H9 (cell line): ENCODE data around the gene ZFYVE19. TPM values are rescaled to one million over a fixed set of nuclear protein-coding genes. Genes with fewer than 3 reads are reported as not detected.

Source experiments
- DNase-seq: peaks from one replicate; pipeline ENCODE4 v3.0.0-alpha.2; 2017
- H2AFZ ChIP-seq: one replicate; pipeline ENCODE4 v1.6.1; 2013; ENCODE audit warnings: mild to moderate bottlenecking, low read length, control low read depth, moderate library complexity
- H2AK5ac ChIP-seq: 2 replicates; pipeline ENCODE4 v1.6.1; 2013; ENCODE audit warnings: low read length, control low read depth, mixed read lengths; ENCODE audit not compliant: insufficient read length
- H2BK120ac ChIP-seq: one replicate; pipeline ENCODE4 v1.6.1; 2013; ENCODE audit warnings: low read depth, mild to moderate bottlenecking, low read length, control low read depth, inconsistent platforms; ENCODE audit not compliant: poor library complexity, severe bottlenecking
- H2BK12ac ChIP-seq: 2 replicates; pipeline ENCODE4 v1.6.1; 2013; ENCODE audit warnings: low read length, control low read depth, mixed read lengths, low read depth; ENCODE audit not compliant: insufficient read length
- H2BK15ac ChIP-seq: 2 replicates; pipeline ENCODE4 v1.6.1; 2013; ENCODE audit warnings: low read depth, low read length, control low read depth
- H2BK20ac ChIP-seq: one replicate; pipeline ENCODE4 v1.6.1; 2013; ENCODE audit warnings: low read depth, mild to moderate bottlenecking, low read length, control low read depth, inconsistent platforms; ENCODE audit not compliant: poor library complexity, severe bottlenecking
- H2BK5ac ChIP-seq: 2 replicates; pipeline ENCODE4 v1.6.1; 2013; ENCODE audit warnings: low read length, control low read depth, mixed read lengths; ENCODE audit not compliant: insufficient read length
- H3K14ac ChIP-seq: 2 replicates; pipeline ENCODE4 v1.6.1; 2013; ENCODE audit warnings: low read length, control low read depth; ENCODE audit not compliant: insufficient read depth
- H3K18ac ChIP-seq: 2 replicates; pipeline ENCODE4 v1.6.1; 2013; ENCODE audit warnings: low read depth, mild to moderate bottlenecking, mixed read lengths, low read length, control low read depth; ENCODE audit not compliant: insufficient read length
- H3K23ac ChIP-seq: 2 replicates; pipeline ENCODE4 v1.6.1; 2013; ENCODE audit warnings: low read length, control low read depth, mixed read lengths, low read depth; ENCODE audit not compliant: insufficient read length
- H3K23me2 ChIP-seq: 2 replicates; pipeline ENCODE4 v1.6.1; 2013; ENCODE audit warnings: low read depth, mild to moderate bottlenecking, mixed read lengths, low read length, control low read depth; ENCODE audit not compliant: insufficient read length, poor library complexity, severe bottlenecking
- H3K27ac ChIP-seq: 2 replicates; pipeline ENCODE4 v1.5.1; 2013; ENCODE audit warnings: low read length, control low read depth, mixed read lengths, low read depth; ENCODE audit not compliant: insufficient read length
- H3K27me3 ChIP-seq: 2 replicates; pipeline ENCODE4 v1.6.1; 2013; ENCODE audit warnings: low read length, control low read depth, inconsistent platforms; ENCODE audit not compliant: insufficient read depth
- H3K4ac ChIP-seq: 2 replicates; pipeline ENCODE4 v1.6.1; 2013; ENCODE audit warnings: low read depth, mild to moderate bottlenecking, control low read depth, inconsistent platforms, low read length, moderate library complexity
- H3K4me1 ChIP-seq: 2 replicates; pipeline ENCODE4 v1.6.1; 2013; ENCODE audit warnings: low read length, control low read depth, inconsistent platforms; ENCODE audit not compliant: insufficient read depth
- H3K4me2 ChIP-seq: 2 replicates; pipeline ENCODE4 v1.6.1; 2013; ENCODE audit warnings: low read length, control low read depth, mixed read lengths; ENCODE audit not compliant: insufficient read length, insufficient read depth
- H3K56ac ChIP-seq: 2 replicates; pipeline ENCODE4 v1.6.1; 2013; ENCODE audit warnings: low read depth, mild to moderate bottlenecking, mixed read lengths, low read length, control low read depth; ENCODE audit not compliant: insufficient read length
- H3K79me1 ChIP-seq: 2 replicates; pipeline ENCODE4 v1.6.1; 2013; ENCODE audit warnings: low read depth, mild to moderate bottlenecking, moderate library complexity, low read length, control low read depth, inconsistent platforms; ENCODE audit not compliant: insufficient read depth, poor library complexity, severe bottlenecking
- H3K79me2 ChIP-seq: 2 replicates; pipeline ENCODE4 v1.6.1; 2013; ENCODE audit warnings: low read length, control low read depth, inconsistent platforms; ENCODE audit not compliant: insufficient read depth
- H3K9ac ChIP-seq: 2 replicates; pipeline ENCODE4 v1.6.1; 2013; ENCODE audit warnings: low read length, control low read depth, mixed read lengths; ENCODE audit not compliant: insufficient read length; ENCODE audit errors: extremely low read depth
- H3K9me3 ChIP-seq: one replicate; pipeline ENCODE4 v1.6.1; 2013; ENCODE audit warnings: low read depth, low read length, inconsistent platforms; ENCODE audit not compliant: control insufficient read depth
- H3T11ph ChIP-seq: one replicate; pipeline ENCODE4 v1.6.1; 2013; ENCODE audit warnings: mild to moderate bottlenecking, low read length, control low read depth, inconsistent platforms
- H4K20me1 ChIP-seq: one replicate; pipeline ENCODE4 v1.6.1; 2013; ENCODE audit not compliant: control insufficient read depth, insufficient read length, insufficient read depth
- H4K5ac ChIP-seq: 2 replicates; pipeline ENCODE4 v1.6.1; 2013; ENCODE audit warnings: low read depth, mild to moderate bottlenecking, mixed read lengths, low read length, control low read depth; ENCODE audit not compliant: insufficient read length
- H4K8ac ChIP-seq: replicated peaks from 2 replicates; pipeline ENCODE4 v1.6.1; 2013; ENCODE audit warnings: low read length, control low read depth, mixed read lengths, low read depth; ENCODE audit not compliant: insufficient read length
- H4K91ac ChIP-seq: 2 replicates; pipeline ENCODE4 v1.6.1; 2013; ENCODE audit warnings: low read depth, mild to moderate bottlenecking, moderate library complexity, mixed read lengths, low read length, control low read depth; ENCODE audit not compliant: insufficient read length
- H3K27ac Mint-ChIP-seq, 3 experiments: 2 replicates in 2 of 3; 3 replicates in 1 of 3; pipeline ENCODE4 v1.8.0; 2020 to 2021; ENCODE audit warnings: mixed read lengths in 3 of 3, mild to moderate bottlenecking in 1 of 3, moderate library complexity in 1 of 3
- H3K27me3 Mint-ChIP-seq: 2 replicates; pipeline ENCODE4 v1.8.0; 2021; ENCODE audit warnings: low read depth, mild to moderate bottlenecking, moderate library complexity, mixed read lengths
- H3K36me3 Mint-ChIP-seq, 3 experiments: 2 replicates in 2 of 3; 3 replicates in 1 of 3; pipeline ENCODE4 v1.8.0; 2020 to 2021; ENCODE audit warnings: low read depth in 3 of 3, mixed read lengths in 3 of 3; ENCODE audit not compliant: insufficient read depth in 1 of 3
- H3K4me1 Mint-ChIP-seq, 2 experiments: 2 replicates each; pipeline ENCODE4 v1.8.0; 2020; ENCODE audit warnings: mixed read lengths in 2 of 2
- H3K4me3 Mint-ChIP-seq, 2 experiments: 2 replicates in 1 of 2; 3 replicates in 1 of 2; pipeline ENCODE4 v1.8.0; 2020 to 2021; ENCODE audit warnings: mild to moderate bottlenecking in 2 of 2, mixed read lengths in 2 of 2, moderate library complexity in 1 of 2
- H3K9me3 Mint-ChIP-seq, 2 experiments: 2 replicates in 1 of 2; 3 replicates in 1 of 2; pipeline ENCODE4 v1.8.0; 2020; ENCODE audit warnings: mild to moderate bottlenecking in 2 of 2, mixed read lengths in 2 of 2, moderate library complexity in 1 of 2
- WGBS: extraction: QIAGEN DNeasy Blood & Tissue Kit; methylation state at CpG from one replicate; pipeline ENCODE4 v1.1.7; 2013; ENCODE audit warnings: missing lambda C conversion rate, low lambda C conversion rate, mixed read lengths; ENCODE audit not compliant: insufficient read length; ENCODE audit errors: extremely low coverage; 5-methylcytosine and 5-hydroxymethylcytosine counted together
- total RNA-seq: library from RNA; stranded (reverse); gene quantifications from 2 replicates; pipeline ENCODE4 v1.2.1, GENCODE V29; 2021
- TF ChIP-seq, protein P1 (sequence below): fragments of 200-600 bp; sonication (generic); conservative IDR thresholded peaks from 3 replicates; pipeline ENCODE4 v1.8.0; 2021; ENCODE audit warnings: antibody characterized with exemption, mild to moderate bottlenecking

ZFYVE19 gene
- total RNA-seq, 1 experiment from 2014 or later: 11.3 TPM

DNA sequence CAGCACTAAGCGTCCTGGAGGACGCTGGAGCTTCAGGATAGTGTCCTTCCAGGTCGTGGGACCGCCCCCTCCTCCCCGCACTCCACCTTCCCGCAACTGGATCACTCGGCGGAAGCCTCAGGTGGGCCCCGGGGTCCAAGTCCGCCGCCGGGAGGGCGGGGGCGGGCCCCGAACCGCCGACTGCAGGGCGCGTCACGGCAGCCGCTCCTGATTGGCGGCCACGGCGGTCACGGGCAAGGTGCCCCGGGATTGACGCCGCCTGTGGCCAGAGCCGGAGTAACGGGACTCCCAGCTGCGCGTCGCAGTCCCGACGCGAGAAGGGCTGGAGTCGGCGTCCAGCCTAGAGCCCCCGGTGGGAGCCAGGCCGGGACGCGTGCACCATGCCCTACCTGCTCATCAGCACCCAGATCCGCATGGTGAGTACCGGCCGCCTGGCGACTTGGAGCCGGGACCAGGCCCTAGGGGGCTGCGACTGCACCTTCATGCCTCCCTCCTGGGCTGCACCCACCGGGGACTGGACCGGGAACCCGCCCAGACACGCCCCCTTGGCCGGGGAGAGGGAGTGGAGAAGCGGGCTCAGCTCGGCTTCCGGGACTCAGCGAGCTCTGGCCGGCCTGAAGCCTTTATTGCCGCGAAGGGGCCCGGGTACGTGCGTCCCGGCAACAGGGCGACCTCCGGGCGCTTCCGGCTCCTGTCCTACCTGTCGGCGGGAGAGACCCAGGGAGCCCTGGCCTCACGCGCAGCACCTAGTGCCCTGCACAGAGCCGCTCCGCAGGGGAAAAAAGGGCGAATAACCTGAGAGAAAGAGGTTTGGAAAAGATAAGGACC, 42.9 kb upstream of the ZFYVE19 start, which contains the start of gene GCHFR:
Gene GCHFR, plus strand, starts transcription at position 268 of the 828 bp plus-strand sequence. Its CDS starts 113 bp downstream, at position 381.
- Mint-ChIP-seq H3K27me3 (peaks cover 9% of the 10 kb centered on the region; the same call in 1 of the 2 replicates), H3K9me3 (no peaks in the 10 kb centered on the region), H3K27ac (peak within 1 kb of the TSS in 1 of 3 experiments; percentile 44; a peak in 2 of 7 replicates), H3K4me1 (peaks cover 29 to 31% of the 10 kb centered on the region in 2 experiments), H3K4me3 (peak within 1 kb of the TSS; percentile 76 to 85), H3K36me3 (peaks cover 0 to 5% (median 0%) of the 10 kb centered on the region in 3 experiments; a peak in 4 of 7 replicates)
- Histone ChIP-seq H2BK5ac (no peak within 1 kb of the TSS), H3K27ac (no peak within 1 kb of the TSS), H4K91ac (no peak within 1 kb of the TSS), H3K9me3 (no peaks in the 10 kb centered on the region), H3K4me1 (peaks cover 4% of the 10 kb centered on the region; the same call in 1 of the 2 replicates), H3K23ac (no peak within 1 kb of the TSS), H3K56ac (no peak within 1 kb of the TSS), H3K27me3 (no peaks in the 10 kb centered on the region), H2BK15ac (no peak within 1 kb of the TSS), H3K14ac (peak within 1 kb of the TSS; percentile 61; the same call in 1 of the 2 replicates), H2AFZ (no peak within 1 kb of the TSS), H4K8ac (no peak within 1 kb of the TSS), H3K9ac (no peak within 1 kb of the TSS), H3K4ac (no peak within 1 kb of the TSS), H3K79me1 (no peaks in the 10 kb centered on the region), H2BK12ac (no peak within 1 kb of the TSS), H3T11ph (no peak within 1 kb of the TSS), H2BK20ac (no peak within 1 kb of the TSS), H4K5ac (no peak within 1 kb of the TSS), H2AK5ac (no peak within 1 kb of the TSS), H3K18ac (peak within 1 kb of the TSS; percentile 51), H3K4me2 (peak within 1 kb of the TSS; percentile 50), H2BK120ac (no peak within 1 kb of the TSS), H3K23me2 (no peaks in the 10 kb centered on the region), H3K79me2 (no peaks in the 10 kb centered on the region), H4K20me1 (no peaks in the 10 kb centered on the region)
- TF ChIP-seq, protein P1, sequence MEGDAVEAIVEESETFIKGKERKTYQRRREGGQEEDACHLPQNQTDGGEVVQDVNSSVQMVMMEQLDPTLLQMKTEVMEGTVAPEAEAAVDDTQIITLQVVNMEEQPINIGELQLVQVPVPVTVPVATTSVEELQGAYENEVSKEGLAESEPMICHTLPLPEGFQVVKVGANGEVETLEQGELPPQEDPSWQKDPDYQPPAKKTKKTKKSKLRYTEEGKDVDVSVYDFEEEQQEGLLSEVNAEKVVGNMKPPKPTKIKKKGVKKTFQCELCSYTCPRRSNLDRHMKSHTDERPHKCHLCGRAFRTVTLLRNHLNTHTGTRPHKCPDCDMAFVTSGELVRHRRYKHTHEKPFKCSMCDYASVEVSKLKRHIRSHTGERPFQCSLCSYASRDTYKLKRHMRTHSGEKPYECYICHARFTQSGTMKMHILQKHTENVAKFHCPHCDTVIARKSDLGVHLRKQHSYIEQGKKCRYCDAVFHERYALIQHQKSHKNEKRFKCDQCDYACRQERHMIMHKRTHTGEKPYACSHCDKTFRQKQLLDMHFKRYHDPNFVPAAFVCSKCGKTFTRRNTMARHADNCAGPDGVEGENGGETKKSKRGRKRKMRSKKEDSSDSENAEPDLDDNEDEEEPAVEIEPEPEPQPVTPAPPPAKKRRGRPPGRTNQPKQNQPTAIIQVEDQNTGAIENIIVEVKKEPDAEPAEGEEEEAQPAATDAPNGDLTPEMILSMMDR: peak; percentile 54
- no CpG with 5 or more reads among the region's 75 CpGs for WGBS
- peak; percentile 85 for DNase-seq
